Skeletal muscle cell (primary cell): ENCODE measurements around the gene ZNF691.

Experiments used
- DNase-seq: peaks from one replicate; pipeline ENCODE4 v3.0.0-alpha.2; 2010; ENCODE audit warnings: low read depth
- H3K4me3 ChIP-seq: 2 replicates; pipeline ENCODE4 v1.5.1; 2011; ENCODE audit warnings: low read depth, mild to moderate bottlenecking, control low read depth, low read length, moderate library complexity

Gene ZNF691

GRCh38 chr1:42831273-42831672 is 15.1 kb upstream of the ZNF691 start:
- DNase-seq, result no peak
- H3K4me3 ChIP-seq, result no peak overlapping the region

- DNase-seq, result no peak
- H3K4me3 ChIP-seq, result no peak overlapping the region
Measured at GRCh38 chr1:42832641-42833240, 13.7 kb upstream of the ZNF691 start.

- no peak overlapping the region for H3K4me3 ChIP-seq
- DNase-seq, result no peak
Measured at GRCh38 chr1:42833981-42834380, 12.4 kb upstream of the ZNF691 start.

GRCh38 chr1:42834803-42835202 is 11.6 kb upstream of the ZNF691 start:
- H3K4me3 ChIP-seq, result no peak overlapping the region
- DNase-seq, result no peak

GRCh38 chr1:42835422-42835821 is 11.0 kb upstream of the ZNF691 start:
- DNase-seq, result no peak
- H3K4me3 ChIP-seq, result no peak overlapping the region

GRCh38 chr1:42837709-42838108 is 8.7 kb upstream of the ZNF691 start:
- H3K4me3 ChIP-seq, result no peak overlapping the region
- no peak for DNase-seq

- no peak overlapping the region for H3K4me3 ChIP-seq
- DNase-seq, result no peak
Measured at GRCh38 chr1:42838482-42839190, 7.8 kb upstream of the ZNF691 start.

- DNase-seq, result no peak
- no peak overlapping the region for H3K4me3 ChIP-seq
Measured at GRCh38 chr1:42841010-42841409, 5.4 kb upstream of the ZNF691 start.

- DNase-seq, result no peak
Measured at GRCh38 chr1:42841440-42842147, 4.8 kb upstream of the ZNF691 start.

GRCh38 chr1:42844592-42845140 is 1.7 kb upstream of the ZNF691 start:
- H3K4me3 ChIP-seq, result no peak overlapping the region
- DNase-seq, result no peak

More at GRCh38 chr1:42841440-42842147, 4.8 kb upstream of the ZNF691 start:
- no peak overlapping the region for H3K4me3 ChIP-seq

GRCh38 chr1:42845193-42845592 is 1.2 kb upstream of the ZNF691 start:
- no peak for DNase-seq
- no peak overlapping the region for H3K4me3 ChIP-seq

GRCh38 chr1:42845866-42846256 is 552 bp upstream of the ZNF691 start:
- H3K4me3 ChIP-seq, result peak overlapping the region; percentile 82
- DNase-seq, result no peak

GRCh38 chr1:42847111-42847595 is 740 bp downstream of the ZNF691 start:
- peak overlapping the region; percentile 82 for H3K4me3 ChIP-seq
- DNase-seq, result no peak

- peak overlapping the region; percentile 82 for H3K4me3 ChIP-seq
- no peak for DNase-seq
Measured at GRCh38 chr1:42847721-42848460, 1.5 kb downstream of the ZNF691 start.

- H3K4me3 ChIP-seq, result no peak overlapping the region
- no peak for DNase-seq
Measured at GRCh38 chr1:42848823-42849537, 2.6 kb downstream of the ZNF691 start.

- DNase-seq, result no peak
- no peak overlapping the region for H3K4me3 ChIP-seq
Measured at GRCh38 chr1:42849944-42850343, 3.5 kb downstream of the ZNF691 start.

GRCh38 chr1:42851420-42851819 is 5.0 kb downstream of the ZNF691 start:
- DNase-seq, result no peak

GRCh38 chr1:42851960-42852607 is 5.7 kb downstream of the ZNF691 start:
- DNase-seq, result no peak
- no peak overlapping the region for H3K4me3 ChIP-seq

More at GRCh38 chr1:42851420-42851819, 5.0 kb downstream of the ZNF691 start:
- H3K4me3 ChIP-seq, result no peak overlapping the region

GRCh38 chr1:42852608-42852980 is 6.2 kb downstream of the ZNF691 start:
- no peak for DNase-seq
- H3K4me3 ChIP-seq, result no peak overlapping the region
